Measurements from ENCODE around the gene GTF3C5. TPM values are rescaled to one million over a fixed set of nuclear protein-coding genes. Genes with fewer than 3 reads are reported as not detected.

The GTF3C5 gene
- total and polyA plus RNA-seq, 2 donors from 2014 or later: 38.0 to 47.7 TPM

GRCh38 chr9:132986114-132986513 lies 44.7 kb upstream of the GTF3C5 start:
- Histone ChIP-seq H3K36me3 (ENCODE audit: control insufficient read depth in 2 of 3, insufficient read depth in 3 of 3, low read length in 3 of 3) (no peaks in the 10 kb centered on the region), H3K4me1 (ENCODE audit: control insufficient read depth in 2 of 3, insufficient read depth in 2 of 3, low read depth in 1 of 3, low read length in 3 of 3) (no peaks in the 10 kb centered on the region), H3K9me3 (ENCODE audit: control insufficient read depth in 2 of 3, insufficient read depth in 1 of 3, low read length in 3 of 3) (no peaks in the 10 kb centered on the region), H3K9ac (ENCODE audit: low read length in 3 of 3) (no peak overlapping the region), H3K4me3 (ENCODE audit: low read length in 3 of 3) (no peak overlapping the region), H3K27me3 (ENCODE audit: control insufficient read depth, insufficient read depth, low read length) (no peaks in the 10 kb centered on the region), H3K27ac (ENCODE audit: low read depth in 2 of 2, low read length in 2 of 2) (no peak overlapping the region)
- intact Hi-C loops (cut with DNase I): no loop called here
- FAIRE-seq: no peak
- no peak for TF ChIP-seq CTCF (IDR thresholded peaks at IDR 0.05; ENCODE audit: borderline replicate concordance, extremely low read depth, insufficient read depth)
- DNase-seq: no peak

GRCh38 chr9:132986640-132987620 lies 43.9 kb upstream of the GTF3C5 start:
- TF ChIP-seq CTCF (IDR thresholded peaks at IDR 0.05; ENCODE audit: borderline replicate concordance, extremely low read depth, insufficient read depth): no peak
- Histone ChIP-seq H3K36me3 (ENCODE audit: control insufficient read depth in 2 of 3, insufficient read depth in 3 of 3, low read length in 3 of 3) (no peaks in the 10 kb centered on the region), H3K27me3 (ENCODE audit: control insufficient read depth, insufficient read depth, low read length) (no peaks in the 10 kb centered on the region), H3K9me3 (ENCODE audit: control insufficient read depth in 2 of 3, insufficient read depth in 1 of 3, low read length in 3 of 3) (no peaks in the 10 kb centered on the region), H3K4me1 (ENCODE audit: control insufficient read depth in 2 of 3, insufficient read depth in 2 of 3, low read depth in 1 of 3, low read length in 3 of 3) (no peaks in the 10 kb centered on the region), H3K4me3 (ENCODE audit: low read length in 3 of 3) (no peak overlapping the region), H3K9ac (ENCODE audit: low read length in 3 of 3) (no peak overlapping the region), H3K27ac (ENCODE audit: low read depth in 2 of 2, low read length in 2 of 2) (no peak overlapping the region)
- DNase-seq (peak in 1 of 5 donors; percentile 58), FAIRE-seq (no peak)
- intact Hi-C loops (cut with DNase I): no loop called here

- FAIRE-seq (no peak), DNase-seq (no peak)
- H3K36me3 ChIP-seq (ENCODE audit: control insufficient read depth in 2 of 3, insufficient read depth in 3 of 3, low read length in 3 of 3): no peaks in the 10 kb centered on the region
- no peaks in the 10 kb centered on the region for H3K4me1 ChIP-seq (ENCODE audit: control insufficient read depth in 2 of 3, insufficient read depth in 2 of 3, low read depth in 1 of 3, low read length in 3 of 3)
- H3K9ac ChIP-seq (ENCODE audit: low read length in 3 of 3): no peak overlapping the region
- TF ChIP-seq CTCF (IDR thresholded peaks at IDR 0.05; ENCODE audit: borderline replicate concordance, extremely low read depth, insufficient read depth): no peak
- H3K27me3 ChIP-seq (ENCODE audit: control insufficient read depth, insufficient read depth, low read length): no peaks in the 10 kb centered on the region
- no peak overlapping the region for H3K27ac ChIP-seq (ENCODE audit: low read depth in 2 of 2, low read length in 2 of 2)
- intact Hi-C loops (cut with DNase I): no loop called here
- no peak overlapping the region for H3K4me3 ChIP-seq (ENCODE audit: low read length in 3 of 3)
- no peaks in the 10 kb centered on the region for H3K9me3 ChIP-seq (ENCODE audit: control insufficient read depth in 2 of 3, insufficient read depth in 1 of 3, low read length in 3 of 3)
Observed at GRCh38 chr9:132988244-132989013, 42.4 kb upstream of the GTF3C5 start.
